ENCODE results near the gene PHETA1. TPM values are rescaled to one million over a fixed set of nuclear protein-coding genes. Genes with fewer than 3 reads are reported as not detected.

Gene PHETA1
- total RNA-seq, 1 donor from 2014 or later = 37.4 TPM

DNA sequence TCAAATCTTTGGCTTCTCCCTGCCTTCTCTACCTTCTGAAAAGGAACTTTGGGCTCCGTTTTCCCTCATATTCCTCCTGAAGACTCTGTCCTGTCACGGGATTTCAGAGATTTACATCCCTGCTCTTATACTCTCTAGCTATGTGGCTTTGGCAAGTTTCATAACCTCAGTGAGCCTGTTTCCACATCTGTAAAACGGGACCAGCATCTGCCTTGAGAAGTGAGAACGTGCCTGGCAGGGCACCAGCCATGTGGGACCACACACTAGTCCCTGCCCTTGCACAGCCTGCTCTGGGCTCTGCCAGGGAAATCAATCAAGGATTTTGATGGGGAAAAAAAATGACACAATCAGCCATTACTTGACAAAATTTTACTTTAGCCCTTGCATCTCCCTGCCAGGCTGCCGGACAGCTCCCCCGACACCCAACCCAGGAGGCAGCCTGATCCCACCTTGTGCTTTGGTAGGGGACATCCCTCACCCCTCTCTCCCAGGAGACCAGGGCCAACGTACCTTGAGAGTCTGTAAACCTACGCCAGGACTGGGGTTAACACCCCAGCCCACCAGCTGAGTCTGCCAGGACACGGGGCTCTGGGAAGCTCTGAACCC, 8.5 kb downstream of the PHETA1 start:
- ATAC-seq = no peak
- intact Hi-C loops (cut with DNase I) = loop anchor here (5.0 kb wide), 1 partner anchor 428 kb away; no protein-coding TSS in a partner anchor
- no peak for DNase-seq (ENCODE audit: missing footprints)

GRCh38 chr12:111359914-111360276, 9.0 kb downstream of the PHETA1 start:
- ATAC-seq (no peak), DNase-seq (ENCODE audit: missing footprints) (no peak)
- intact Hi-C loops (cut with DNase I) = loop anchor here (5.0 kb wide), 1 partner anchor 428 kb away; no protein-coding TSS in a partner anchor

DNA sequence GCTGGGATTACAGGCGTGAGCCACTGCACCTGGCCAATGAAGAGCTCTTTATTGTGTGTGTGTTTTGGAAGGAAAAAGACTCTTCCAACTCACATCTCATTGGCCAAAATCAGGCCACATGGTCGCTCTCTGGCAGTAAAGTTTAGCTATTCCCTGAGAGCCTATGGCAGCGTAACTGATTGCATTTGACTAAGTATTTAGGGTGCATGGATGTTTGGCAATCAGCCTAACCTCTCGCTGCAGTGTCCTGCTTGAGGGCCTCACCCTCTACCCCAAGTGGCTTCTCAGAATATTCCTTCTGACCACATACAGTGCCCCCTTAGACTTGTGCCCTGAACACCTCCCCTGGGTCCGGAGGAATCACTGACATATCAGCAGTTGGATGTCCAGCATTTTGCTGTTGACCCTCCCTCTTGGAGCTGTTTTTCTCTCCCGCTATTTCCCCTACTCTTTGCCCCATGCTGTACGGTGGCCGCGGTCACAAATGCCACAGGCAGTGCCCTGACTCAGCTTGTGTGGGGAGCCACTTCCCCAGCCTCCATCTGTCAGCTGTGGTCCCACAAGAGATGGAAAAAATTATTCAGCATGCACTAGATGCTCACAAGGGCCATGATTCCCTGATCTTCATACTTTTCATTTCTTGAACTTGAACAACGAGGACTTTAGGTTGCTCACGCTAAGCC, 9.5 kb downstream of the PHETA1 start:
- intact Hi-C loops (cut with DNase I) = no loop called here
- ATAC-seq (no peak), DNase-seq (ENCODE audit: missing footprints) (no peak)

- no peak for ATAC-seq
- DNase-seq (ENCODE audit: missing footprints) = no peak
- intact Hi-C loops (cut with DNase I) = no loop called here
Measured at GRCh38 chr12:111355201-111355925, 13.5 kb downstream of the PHETA1 start.

GRCh38 chr12:111354511-111354910, 14.4 kb downstream of the PHETA1 start:
- intact Hi-C loops (cut with DNase I) = no loop called here
- ATAC-seq (no peak), DNase-seq (ENCODE audit: missing footprints) (no peak)

DNA sequence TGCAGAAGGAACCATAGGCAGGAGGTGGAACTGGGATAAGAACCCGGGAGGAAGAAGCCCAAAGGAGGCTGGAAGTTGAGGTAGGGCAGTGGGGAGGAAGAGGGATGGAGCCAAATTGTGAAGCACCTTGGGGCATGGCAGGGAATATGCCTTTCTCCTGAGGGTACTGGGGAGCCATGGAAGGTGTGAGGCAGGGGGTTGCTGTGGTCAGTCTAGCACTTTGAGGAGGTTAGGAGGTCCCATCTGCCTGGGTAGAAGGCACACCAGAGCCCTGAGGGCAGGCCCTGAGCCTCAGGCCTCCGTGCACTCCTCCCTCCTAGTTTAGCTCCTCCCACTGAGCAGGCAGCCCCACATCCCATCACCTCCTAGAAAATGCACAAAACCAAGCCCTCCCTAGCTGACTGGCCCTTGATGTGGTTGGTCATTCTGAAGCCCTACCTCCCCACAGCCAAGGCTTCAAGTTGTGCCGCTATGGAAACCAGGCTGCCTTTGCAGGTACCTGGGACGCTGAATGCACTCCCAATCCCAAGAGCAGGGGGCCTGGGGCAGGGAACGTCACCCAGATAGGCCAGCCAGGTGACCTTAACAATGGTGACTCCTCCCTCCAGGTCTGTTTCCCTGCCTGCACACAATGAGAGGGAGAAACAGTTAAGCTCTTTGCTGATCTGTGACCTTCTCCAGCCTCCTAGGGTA, 15.1 kb downstream of the PHETA1 start:
- no peak for ATAC-seq
- intact Hi-C loops (cut with DNase I) = no loop called here
- no peak for DNase-seq (ENCODE audit: missing footprints)

- intact Hi-C loops (cut with DNase I) = no loop called here
- DNase-seq (ENCODE audit: missing footprints) (no peak), ATAC-seq (no peak)
Measured at GRCh38 chr12:111353026-111353425, 15.9 kb downstream of the PHETA1 start.

GRCh38 chr12:111352296-111352993, 16.4 kb downstream of the PHETA1 start:
- intact Hi-C loops (cut with DNase I) = no loop called here
- DNase-seq (ENCODE audit: missing footprints) (no peak), ATAC-seq (no peak)

- ATAC-seq (no peak), DNase-seq (ENCODE audit: missing footprints) (no peak)
- intact Hi-C loops (cut with DNase I) = no loop called here
Measured at GRCh38 chr12:111351026-111351425, 17.9 kb downstream of the PHETA1 start.

DNA sequence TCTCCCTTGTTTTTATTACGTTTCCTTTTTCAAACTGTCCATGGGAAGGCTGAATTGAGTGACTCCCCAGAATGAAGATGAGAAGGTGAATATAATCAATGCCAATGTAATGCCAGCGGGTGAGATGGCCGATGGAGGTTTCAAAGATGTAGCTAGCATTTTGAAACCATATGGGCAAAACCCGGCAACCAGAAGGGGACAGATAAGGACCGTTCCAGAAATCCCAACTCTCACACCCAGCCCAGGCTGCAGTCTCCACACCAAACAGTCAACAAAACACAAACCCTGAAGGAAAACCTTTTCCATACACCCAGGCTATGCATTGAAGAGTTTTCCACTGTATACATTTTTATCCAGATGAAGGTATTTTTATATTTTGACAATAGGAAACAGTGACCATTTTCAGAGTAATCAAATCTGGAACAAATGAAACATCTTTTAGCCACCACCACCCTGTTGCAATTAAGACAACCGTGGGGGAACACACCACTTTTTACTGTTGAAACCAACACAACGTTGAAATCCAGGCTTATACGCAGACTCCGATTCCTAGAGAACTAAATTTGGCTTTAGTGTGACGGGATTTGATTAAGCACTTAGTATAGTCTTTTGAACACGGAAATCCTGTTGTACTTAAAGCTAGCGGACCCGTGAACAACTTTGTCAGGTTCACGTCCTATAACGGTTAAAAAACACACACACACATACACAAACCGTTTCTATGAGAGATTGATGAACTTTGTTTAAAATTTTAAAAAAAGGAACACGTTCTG, 19.0 kb downstream of the PHETA1 start:
- intact Hi-C loops (cut with DNase I) = no loop called here
- ATAC-seq = no peak
- DNase-seq (ENCODE audit: missing footprints) = no peak

GRCh38 chr12:111349101-111349747, 19.7 kb downstream of the PHETA1 start:
- intact Hi-C loops (cut with DNase I) = no loop called here
- DNase-seq (ENCODE audit: missing footprints) (no peak), ATAC-seq (no peak)

GRCh38 chr12:111347891-111348644, 20.8 kb downstream of the PHETA1 start:
- DNase-seq (ENCODE audit: missing footprints) (peak; percentile 37), ATAC-seq (no peak)
- intact Hi-C loops (cut with DNase I) = no loop called here

GRCh38 chr12:111344254-111344875, 24.5 kb downstream of the PHETA1 start:
- intact Hi-C loops (cut with DNase I) = no loop called here
- ATAC-seq = no peak

GRCh38 chr12:111343181-111343580, 25.7 kb downstream of the PHETA1 start:
- no peak for DNase-seq (ENCODE audit: missing footprints)
- intact Hi-C loops (cut with DNase I) = no loop called here
- no peak for ATAC-seq

More at GRCh38 chr12:111344254-111344875, 24.5 kb downstream of the PHETA1 start:
- no peak for DNase-seq (ENCODE audit: missing footprints)

DNA sequence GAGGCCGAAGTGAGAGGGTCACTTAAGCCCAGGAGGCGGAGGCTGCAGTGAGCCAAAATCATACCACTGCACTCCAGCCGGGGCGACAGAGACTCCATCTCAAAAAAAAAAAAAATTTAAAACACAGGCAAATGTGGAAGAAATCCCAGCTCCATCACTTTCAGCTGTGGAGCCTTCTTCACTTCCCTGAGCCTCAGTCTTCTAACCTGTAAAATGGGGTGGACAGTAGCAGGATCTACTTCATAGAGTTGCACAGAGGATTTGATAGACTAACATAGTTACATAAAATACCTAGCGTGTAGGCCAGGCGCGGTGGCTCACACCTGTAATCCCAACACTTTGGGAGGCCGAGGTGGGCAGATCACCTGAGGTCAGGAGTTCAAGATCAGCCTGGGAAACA, 26.5 kb downstream of the PHETA1 start:
- no peak for ATAC-seq
- intact Hi-C loops (cut with DNase I) = no loop called here
- DNase-seq (ENCODE audit: missing footprints) = no peak

- ATAC-seq (no peak), DNase-seq (ENCODE audit: missing footprints) (no peak)
- intact Hi-C loops (cut with DNase I) = no loop called here
Measured at GRCh38 chr12:111341426-111342065, 27.3 kb downstream of the PHETA1 start.

Data from Right ventricle myocardium inferior (tissue), 1 donor.